Activated T-cell treated with anti-CD3 and anti-CD28 coated beads for 24 hours (primary cell): ENCODE measurements around the gene MSH5.
"Not testable (repeated sequence)": the region's sequence is repeated elsewhere in the genome, so short reads cannot be mapped to it uniquely, and the experiment has no call there.

ENCODE experiments used
- DNase-seq: peaks from one replicate; pipeline ENCODE4 v3.0.0-alpha.2; 2020; ENCODE audit warnings: low read depth

Gene MSH5

DNA sequence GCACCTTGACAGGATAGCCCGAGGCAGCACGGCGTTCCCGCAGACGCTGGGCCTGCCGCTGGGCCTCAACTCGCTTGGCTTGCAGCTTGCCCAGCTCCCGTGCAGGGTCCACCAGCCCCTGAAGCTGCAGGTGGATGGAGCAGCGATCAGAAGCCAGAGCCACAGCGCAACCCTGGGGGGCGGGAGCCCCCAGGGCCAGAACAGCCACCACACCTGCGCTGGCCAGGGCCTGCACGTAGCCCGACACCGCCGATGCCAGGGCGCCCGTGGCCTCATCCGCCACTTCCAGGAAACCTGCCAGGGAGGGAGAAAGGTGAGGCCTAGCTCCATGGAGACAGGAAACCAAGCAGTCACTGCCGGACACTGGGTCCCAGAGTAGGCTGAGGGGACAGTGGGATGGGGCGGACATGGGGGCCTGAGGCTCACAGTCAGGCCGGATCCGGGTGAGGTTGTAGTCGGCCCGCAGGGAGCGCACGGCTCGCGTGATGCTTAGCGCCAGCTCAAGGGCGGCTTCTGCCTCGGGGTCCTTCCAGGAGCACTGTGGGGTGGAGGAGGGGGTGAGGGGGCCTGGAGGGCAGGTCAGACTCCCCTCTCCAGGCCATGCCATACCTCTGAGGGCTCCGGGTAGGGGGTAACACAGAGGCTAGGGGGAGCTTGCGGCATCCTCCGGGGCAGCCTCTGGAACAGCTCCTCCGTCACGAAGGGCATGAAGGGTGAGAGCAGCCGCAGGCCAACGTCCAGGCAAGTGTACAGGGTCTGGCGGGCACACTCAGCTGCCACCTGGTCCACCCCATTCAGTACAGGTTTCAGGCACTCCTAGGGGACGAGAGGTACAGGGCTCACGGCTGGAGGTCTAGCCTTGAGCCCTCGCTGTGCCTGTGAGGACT, 39.4 kb downstream of the MSH5 start:
- no peak for DNase-seq

DNA sequence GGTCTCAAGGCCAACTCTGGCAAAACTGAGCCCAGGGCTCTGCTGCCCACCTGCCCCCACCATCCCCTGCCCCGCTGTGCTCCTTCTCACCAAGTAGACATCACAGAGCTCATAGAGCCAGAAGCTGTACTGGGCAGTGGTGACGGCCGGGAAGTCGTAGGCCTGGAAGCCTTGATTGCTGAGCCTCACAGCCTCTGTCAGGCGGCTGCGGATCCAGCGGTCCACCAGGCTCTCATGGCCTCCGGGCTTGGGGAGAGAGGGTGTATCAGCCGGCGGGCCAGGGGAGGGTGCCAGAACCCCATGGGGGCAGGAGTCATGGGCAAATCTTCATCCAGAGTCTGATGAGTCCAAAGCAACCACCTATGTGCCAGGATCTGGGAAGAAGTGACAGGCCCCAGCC, 40.1 kb downstream of the MSH5 start:
- DNase-seq: no peak

DNA sequence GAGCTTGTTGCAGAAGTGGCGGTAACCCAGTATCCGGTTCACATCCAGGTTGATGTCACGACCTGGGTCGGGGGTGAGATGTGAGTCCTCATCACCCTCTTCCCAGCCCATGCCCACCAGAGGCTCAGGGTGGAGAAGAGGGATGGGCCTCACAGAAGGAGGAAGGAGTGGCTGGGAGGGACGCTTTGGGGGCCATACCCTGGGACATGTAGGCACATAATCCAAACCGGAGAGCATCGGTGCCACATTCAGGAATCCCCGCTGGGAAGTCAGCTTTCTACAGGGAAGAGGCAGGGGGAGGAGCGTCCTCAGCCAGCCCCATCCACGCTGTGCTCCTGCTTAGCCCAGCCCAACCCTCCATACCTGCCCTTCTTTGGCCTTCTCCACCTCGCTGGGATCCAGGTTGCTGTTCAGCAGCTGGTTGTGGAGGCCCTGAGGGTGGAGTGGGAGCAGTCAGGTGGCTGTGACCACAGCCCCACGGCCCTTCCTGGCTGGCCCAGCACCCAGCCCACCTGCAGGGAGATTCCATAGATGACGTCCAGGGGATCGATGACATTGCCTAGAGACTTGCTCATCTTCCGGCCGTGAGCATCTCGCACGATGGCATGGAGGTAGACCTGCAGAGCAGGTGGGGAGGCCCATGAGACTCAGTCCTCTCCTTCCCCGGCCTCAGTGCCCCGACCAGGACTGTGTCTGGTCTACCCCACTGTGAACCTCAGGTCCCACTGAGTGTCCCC, 40.9 kb downstream of the MSH5 start:
- DNase-seq: no peak

DNA sequence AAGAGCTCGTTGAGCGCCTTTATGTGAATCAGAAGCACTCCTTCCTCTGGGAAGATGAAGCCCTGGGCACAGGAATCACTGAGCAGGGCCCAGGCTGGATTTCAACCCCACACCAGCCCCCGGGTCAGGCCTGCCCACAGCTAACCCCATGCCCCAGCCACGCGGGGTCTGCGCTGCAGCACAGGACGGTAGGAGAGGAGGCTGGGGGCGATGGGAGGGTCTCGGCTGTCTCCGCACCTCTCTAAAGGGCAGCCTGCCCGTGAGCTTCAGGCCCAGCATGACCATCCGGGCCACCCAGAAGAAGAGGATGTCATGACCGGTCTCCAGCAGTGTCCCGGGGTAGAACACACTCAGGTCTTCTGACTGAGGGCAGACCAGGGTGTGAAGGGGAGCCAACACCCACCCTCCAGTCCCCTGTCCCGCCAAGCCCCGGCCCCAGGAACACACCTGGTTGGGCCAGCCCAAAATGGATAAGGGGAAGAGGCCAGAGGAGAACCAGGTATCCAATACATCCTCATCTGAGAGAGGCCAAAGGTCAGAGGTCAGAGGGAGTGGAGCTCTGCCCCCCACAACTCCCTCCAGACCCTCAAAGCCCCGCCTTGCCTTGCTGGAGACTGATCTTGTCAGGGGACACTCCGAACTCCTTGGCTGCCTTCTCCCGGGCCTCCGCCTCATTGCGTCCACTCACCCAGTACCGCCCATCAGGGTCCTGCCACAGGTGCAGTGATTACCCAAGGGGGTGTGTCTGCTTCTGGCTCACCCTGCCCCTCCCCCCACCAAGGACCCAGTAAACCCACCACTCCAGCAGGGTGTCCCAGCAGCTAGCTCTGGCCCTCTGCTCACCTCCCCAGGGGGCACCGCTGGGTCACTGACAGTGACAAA, 41.7 kb downstream of the MSH5 start:
- no peak for DNase-seq

DNA sequence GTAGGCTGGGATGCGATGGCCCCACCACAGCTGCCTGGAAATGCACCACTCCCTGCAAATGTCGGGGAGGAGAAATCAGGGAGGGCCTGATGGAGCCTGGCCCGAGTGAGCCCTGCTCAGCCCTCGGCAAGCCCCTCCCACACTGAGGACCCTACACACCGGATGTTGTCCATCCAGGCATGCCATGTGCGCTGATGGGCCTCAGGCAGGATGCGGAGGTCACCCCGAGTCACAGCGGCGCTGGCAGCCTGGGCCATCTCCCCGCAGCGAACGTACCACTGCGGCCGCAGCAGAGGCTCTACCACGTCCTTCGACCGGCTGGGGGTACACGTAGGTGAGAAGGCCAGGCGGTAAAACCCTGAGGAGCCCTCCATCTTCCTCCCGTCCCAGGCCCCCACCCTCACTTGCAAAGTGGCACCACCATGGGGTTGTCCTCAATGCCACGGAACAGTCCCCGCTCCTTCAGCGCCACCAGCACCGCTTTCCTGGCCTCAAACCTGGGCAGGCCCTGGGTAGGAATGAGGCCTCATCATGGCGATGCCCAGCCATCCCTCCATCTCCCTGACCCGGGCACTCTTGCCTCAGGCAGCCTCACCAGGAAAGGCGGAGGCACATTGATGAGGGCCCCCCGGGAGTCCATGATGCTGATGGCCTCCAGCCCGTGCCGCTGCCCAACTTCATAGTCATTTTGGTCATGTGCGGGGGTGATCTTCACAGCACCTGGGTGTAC, 42.5 kb downstream of the MSH5 start:
- DNase-seq: no peak

DNA sequence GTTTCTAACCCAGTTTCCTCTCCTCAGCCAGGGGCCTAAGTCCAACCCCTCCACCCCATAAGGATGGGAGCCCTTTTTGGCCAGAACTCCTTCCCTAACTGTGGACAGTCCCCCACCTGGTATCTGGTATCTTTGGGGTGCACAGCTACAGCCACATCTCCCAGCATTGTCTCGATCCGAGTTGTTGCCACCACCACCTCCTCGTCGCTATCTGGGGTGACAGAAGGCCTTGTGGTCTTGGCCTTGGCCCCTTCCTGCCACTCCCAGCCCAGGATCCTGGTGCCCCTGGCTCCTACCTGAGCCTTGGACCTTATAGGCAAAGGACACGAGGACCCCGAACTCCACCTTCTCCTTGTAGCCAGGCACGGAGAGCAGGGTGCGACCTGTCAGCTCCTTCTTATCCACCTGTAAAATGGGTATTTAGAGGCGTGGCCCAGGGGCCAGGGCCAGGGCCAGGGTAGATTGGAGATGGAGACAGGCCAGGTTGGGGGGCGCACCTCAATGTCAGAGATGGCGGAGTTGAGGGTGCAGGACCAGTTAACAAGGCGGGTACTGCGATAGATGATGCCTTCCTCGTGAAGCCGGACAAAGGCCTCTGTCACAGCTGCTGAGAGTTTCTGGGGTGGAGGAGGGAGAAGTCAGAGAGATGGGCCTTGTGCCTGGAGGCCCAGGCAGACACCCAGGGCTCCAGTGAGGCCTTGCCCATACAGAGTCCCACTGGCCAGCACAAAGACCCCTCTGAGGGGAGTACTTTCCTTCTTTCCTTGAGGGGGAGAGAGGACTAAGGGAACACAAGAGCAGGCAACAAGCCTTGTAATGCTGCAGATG, 44.5 kb downstream of the MSH5 start:
- DNase-seq: no peak

DNA sequence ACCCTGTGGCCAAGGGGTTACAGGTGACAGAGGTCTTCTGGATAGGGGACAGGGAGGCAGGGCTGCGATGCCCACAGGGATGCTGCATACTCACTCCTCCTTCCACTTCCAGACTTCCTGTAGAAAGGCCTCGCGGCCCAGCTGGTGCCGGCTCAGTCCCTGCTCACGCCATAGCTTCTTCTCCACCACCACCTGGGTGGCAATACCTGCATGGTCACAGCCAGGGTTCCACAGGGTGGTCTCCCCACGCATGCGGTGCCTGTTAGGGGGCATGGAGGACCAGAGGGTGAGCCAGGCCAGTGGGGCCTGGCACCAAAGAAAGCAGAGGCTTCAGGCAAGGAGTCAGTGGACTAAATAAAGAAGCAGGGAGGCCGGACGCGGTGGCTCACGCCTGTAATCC, 45.7 kb downstream of the MSH5 start:
- no peak for DNase-seq

DNA sequence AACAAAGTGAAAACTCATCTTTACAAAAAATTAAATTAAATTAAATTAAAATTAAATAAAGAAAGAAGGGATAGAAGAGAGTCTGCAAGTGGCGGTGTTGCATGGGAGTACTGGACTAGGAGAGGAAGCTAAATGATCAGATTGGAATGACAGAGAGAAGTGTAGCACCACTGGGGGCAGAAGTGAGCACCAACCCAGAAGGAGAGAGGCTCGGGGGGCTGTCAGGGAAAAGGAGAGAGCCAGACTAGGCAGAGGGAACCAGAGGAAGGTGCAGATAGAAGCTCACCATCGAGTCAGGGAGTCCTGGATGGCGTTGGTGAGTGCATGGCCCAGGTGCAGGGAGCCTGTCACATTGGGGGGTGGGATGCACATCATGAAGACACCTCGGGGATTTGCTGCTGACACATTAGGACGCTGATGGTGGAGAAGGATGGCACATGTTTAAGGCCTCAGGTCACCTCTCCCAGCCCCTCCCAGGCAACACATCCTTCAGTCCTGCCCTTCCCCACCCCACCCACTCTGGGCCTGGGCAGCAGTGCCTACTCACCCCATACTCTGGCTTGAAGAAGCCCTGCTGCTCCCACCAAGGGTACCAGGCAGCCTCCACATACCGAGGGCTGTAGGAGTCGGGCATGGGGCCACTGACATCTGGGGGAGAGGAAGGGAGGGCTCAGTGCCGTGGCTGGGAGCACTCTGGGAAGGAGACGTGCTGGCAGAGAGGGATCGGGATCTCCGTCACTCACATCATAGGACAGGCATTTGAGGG, 51.7 kb downstream of the MSH5 start:
- no peak for DNase-seq

DNA sequence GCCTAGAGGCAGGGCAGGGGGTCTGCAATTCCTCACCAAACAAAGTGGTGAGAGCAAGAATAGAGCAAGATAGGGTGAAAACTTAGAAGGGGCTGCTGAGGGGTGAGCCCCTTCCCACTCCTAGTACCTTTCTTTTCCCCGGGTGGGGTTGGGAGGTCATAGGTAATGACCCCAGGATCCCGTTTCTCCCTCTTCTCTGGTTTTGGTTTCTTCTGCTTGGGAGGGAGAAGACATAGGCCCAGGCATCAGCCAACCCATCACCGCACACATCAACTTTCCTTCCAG, 52.2 kb downstream of the MSH5 start:
- no peak for DNase-seq

DNA sequence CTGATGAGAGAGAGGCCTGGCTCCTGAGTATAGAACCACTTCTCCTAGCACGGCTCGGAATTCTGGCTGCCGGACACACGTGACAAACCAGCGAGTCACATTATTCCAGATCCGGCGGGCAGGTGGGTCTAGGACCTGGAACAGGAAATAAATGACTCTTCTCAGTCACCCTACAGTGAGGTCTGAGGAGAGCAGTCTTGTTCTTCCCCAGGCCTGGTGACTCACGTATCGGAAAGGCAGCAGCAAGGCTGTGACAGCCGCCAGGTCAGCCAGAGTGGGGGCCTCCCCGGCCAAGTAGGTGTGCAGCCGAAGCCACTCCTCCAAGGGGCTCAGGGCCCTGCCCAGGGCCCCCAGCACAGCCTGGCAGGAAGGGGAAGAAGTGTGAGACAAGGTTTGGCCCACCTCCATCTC, 53.0 kb downstream of the MSH5 start:
- no peak for DNase-seq

DNA sequence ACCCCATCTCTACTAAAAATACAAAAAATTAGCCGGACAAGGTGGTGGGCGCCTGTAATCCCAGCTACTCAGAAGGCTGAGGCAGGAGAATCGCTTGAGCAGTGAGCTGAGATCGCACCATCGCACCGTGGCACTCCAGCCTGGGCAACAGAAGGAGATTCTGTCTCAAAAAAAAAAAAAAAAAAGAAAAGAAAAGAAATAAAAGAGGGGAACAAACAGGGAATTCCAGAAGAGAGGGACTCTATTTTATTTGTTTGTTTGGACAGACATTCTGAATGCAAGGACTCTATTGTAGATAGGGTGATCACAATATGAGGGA, 54.1 kb downstream of the MSH5 start:
- not testable (repeated sequence) for DNase-seq

DNA sequence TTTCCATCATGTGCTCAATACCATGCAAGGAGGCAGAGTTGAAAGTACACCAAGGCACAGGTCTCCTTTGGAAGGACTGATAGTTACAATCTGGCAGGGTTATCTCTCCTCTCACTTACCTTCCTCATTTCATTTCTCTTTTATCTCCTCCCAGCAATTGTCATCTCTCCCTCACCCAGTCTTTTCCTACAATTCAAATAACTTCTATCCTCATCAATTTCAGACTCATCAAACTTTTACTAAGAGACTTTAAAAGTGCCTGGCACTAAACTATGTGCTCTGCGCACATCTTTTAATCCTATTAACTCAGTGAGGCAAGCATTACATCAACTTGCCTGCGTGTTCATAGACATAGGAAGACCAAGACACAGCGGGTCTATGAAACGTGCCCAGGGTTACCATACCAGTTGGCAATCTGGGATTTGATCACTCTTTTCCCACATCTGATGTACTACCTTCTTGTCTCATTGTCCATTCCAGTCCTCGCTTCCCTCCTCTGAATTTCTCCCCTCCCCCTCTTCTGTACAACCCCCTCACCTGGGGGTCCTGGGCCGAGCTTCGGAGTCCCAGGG, 54.6 kb downstream of the MSH5 start:
- no peak for DNase-seq

DNA sequence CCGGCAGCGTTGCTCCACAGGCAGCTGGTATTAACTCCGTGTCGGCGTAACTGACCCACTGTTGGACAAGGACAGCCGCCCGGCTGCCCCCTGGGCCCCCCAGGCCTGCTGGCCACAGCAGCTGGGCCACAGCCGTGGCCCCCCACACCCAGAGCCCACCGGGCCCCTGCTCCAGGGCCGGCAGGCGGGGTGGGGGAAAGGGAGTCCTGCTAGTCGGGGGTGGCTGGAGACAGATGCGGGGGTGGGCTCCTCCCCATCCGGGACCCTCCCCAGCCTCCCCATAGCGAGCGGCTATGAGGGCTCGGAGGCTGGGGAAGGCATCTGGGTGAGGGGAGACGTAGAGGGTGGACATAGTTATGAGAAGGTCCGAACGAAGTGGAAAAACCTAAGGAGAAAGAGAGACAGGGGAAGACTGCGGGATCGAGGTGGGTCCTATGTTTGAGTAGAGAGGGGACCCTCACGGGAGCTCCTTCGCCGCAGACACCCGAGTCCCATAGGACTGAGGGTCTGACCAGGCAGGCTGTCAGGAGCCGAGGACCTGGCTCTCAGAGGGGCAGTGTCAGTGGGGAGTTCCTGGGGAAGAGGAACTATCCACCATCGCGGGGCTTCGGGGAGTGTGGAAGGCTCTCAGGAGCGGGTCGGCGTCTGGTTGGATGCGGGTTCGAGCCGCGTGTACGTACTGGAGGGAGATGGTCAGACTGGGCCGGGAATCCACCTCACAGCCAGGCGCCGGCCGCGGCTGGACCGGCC, 55.2 kb downstream of the MSH5 start:
- no peak for DNase-seq

DNA sequence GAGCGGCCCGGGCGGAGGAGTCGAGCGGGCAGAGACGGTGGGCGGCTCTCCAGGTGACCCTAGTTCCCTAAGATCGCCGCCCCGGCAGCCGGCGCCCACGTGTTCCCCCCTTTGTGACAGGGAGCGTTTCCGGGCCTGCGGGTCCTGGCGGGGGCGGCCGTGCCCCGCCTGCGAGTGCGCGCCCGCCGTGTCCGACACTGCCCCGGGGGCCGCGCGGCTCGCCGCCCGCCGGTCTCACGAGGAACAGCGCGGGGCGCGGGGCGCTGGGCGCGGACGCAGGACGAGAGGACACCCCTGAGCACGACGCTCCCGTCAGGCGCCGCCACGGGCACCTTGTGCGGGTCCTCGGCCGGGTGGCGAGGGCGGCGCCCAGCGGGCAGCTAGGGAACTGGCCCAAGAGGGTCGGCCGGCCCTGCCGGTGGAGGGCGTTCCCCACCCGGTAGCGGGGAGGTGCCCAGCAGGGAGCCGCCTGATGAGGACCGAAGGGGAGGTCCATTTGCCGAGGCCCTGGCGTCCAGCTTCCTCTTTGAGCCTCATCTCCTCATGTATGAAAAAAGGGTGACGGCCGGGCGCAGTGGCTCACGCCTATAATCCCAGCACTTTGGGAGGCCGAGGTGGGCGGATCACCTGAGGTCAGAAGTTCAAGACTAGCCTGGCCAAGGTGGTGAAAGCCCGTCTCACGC, 56.0 kb downstream of the MSH5 start, which contains the start of gene VARS1:
Gene VARS1 (minus strand): TSS at position 137 of the 683 bp plus-strand sequence. CDS start 535 bp downstream, outside the sequence.
- peak; percentile 75 for DNase-seq

DNA sequence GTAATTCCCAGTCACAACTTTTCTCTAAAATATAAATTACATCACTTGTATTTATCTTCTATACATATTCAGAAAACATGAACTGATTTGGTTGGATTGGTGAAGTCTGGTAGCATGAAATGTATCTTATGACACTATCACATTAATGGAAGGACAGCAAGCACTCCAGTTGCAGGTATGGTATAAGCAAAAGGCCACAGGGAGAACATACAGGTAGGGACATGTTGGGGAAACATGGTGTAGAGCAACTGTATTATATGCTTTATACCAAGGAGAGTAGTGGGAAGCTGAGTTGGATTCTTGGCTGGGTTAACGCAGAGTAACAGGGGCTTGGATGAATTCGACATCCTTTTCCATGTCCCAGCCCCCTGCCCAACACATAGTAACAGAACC, 57.2 kb downstream of the MSH5 start:
- DNase-seq: no peak

DNA sequence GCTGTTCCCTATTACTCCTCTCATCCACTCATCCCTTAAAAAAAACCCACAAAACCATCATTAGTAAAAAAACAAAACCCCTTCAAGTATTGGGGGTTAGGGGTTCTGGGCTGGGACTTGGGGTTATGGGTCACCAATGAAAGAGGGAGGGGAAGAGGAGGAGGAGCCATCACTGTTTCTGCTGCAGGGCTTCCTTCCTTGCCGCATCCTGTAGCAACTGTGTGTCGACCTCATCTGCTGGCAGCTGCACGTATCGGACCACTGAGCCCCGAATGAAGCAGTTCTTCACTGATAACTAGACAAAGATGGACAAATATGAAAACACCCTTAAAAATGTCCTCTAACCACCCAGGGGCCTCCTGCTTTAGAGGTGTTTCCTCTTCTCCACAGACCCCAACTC, 57.8 kb downstream of the MSH5 start:
- DNase-seq: no peak

DNA sequence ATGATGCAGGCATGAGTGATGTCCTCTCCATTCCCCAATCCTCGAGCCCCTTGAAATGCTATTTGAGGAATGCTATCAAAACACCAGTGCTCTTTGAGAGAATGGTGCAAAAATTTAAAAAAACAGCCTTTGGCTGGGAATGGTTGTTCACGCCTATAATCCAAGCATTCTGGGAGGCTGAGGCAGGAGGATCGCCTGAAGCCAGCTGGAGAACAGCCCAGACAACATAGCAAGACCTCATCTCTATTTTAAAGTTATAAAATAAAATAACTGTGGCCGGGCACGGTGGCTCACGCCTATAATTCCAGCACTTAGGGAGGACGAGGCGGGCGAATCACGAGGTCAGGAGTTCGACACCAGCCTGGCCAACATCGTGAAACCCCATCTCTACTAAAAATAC, 60.0 kb downstream of the MSH5 start:
- DNase-seq: no peak

DNA sequence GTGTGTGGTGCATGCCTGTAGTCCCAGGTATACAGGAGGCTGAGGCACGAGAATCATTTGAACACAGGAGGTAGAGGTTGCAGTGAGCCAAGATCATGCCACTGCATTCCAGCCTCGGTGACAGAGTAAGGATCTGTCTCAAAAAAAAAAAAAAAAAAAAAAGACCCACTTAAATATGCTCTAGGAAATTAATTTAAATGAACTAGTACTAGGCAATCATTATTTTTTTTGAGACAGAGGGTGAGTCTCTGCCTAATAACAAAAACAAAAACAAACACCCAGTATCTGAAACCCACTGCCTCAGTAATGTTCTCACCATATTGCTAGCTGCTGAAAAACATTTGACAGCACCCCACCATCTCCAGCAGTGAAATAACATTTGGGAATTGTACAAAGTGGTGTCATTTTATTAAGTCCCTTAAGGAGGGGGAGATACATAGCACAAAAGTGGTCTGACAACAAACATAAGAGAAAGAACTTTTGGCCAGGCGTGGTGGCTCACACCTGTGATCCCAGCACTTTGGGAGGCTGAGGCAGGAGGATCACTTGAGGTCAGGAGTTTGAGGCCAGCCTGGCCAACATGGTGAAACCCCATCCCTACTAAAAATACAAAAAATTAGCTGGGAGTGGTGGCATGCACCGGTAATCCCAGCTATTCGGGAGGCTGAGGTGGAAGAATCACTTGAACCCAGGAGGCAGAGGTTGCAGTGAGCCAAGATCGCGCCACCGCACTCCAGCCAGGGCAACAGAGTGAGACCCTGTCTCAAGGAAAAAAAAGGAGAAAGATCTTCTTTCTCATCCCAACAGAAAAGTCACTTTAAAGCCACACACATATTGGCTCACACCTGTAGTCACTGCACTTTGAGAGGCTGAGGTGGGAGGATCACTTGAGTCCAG, 61.5 kb downstream of the MSH5 start:
- DNase-seq: not testable (repeated sequence)
